HCT116 (cell line): ENCODE measurements around the gene SYNGR3. TPM values are rescaled to one million over a fixed set of nuclear protein-coding genes. Genes with fewer than 3 reads are reported as not detected.

Experiments
- ATAC-seq: fragments of 200-7000 bp; cut with Tn5 transposase; 2 replicates; pipeline ENCODE4 v1.9.1; 2020; ENCODE audit warnings: mild to moderate bottlenecking, moderate library complexity
- BruUV-seq: library from RNA; stranded (reverse); fragments of 400-500 nt; replicated peaks from 2 replicates; lab custom pipeline; 2021; lab: Mats Ljungman, UMichigan
- CTCF ChIA-PET: fragments of 300-600 bp; sonication (Branson Sonifier 250); formaldehyde crosslinking; loops from one replicate; lab custom pipeline; 2021; ENCODE audit warnings: antibody characterized with exemption; lab: Charles Lee
- POLR2A ChIA-PET: fragments of 300-600, 350-600 bp; sonication (Branson Sonifier 250); formaldehyde crosslinking; loops from one replicate; lab custom pipeline; 2021; ENCODE audit warnings: antibody characterized with exemption; lab: Charles Lee
- RAD21 ChIA-PET, 2 experiments: fragments of 300-600 bp; sonication (Branson Sonifier 250); formaldehyde crosslinking; loops; one replicate each; lab custom pipeline; 2023; ENCODE audit warnings: low total read pairs in 2 of 2; ENCODE audit not compliant: uncharacterized antibody in 2 of 2, unreplicated experiment in 2 of 2, low non-redundant PET in 1 of 2; lab: Charles Lee
- DNase-seq: peaks from one replicate; pipeline ENCODE4 v3.0.0-alpha.2; 2010; ENCODE audit warnings: low read depth, low spot score
- H2AFZ ChIP-seq: fragments of 200-600 bp; shearing (Covaris generic), sonication (generic); 2 replicates; pipeline ENCODE4 v1.6.1; 2017; ENCODE audit warnings: low read depth, mixed run types, mixed read lengths, antibody characterized with exemption, low read length; ENCODE audit not compliant: poor library complexity, severe bottlenecking
- H3K27ac ChIP-seq: 2 replicates; pipeline ENCODE4 v1.5.1; 2012; ENCODE audit warnings: low read depth, low read length
- H3K27me3 ChIP-seq: fragments of 200-600 bp; sonication (generic); 2 replicates; pipeline ENCODE4 v1.6.1; 2016; ENCODE audit warnings: mixed run types, low read length, mixed read lengths; ENCODE audit not compliant: insufficient read depth
- H3K36me3 ChIP-seq, 2 experiments: fragments of 200-500 bp in 1 of 2; fragments of 200-600 bp in 1 of 2; sonication (Bioruptor generic) in 1 of 2; sonication (generic) in 1 of 2; 2 replicates each; pipeline versions ENCODE4 v1.5.1 to v1.6.1; 2014 to 2016; ENCODE audit warnings: low read length in 2 of 2, inconsistent platforms in 1 of 2, mixed read lengths in 1 of 2, mixed run types in 1 of 2; ENCODE audit not compliant: insufficient read depth in 2 of 2, control insufficient read depth in 1 of 2
- H3K4me1 ChIP-seq, 2 experiments: fragments of 200-600 bp in 1 of 2; sonication (generic) in 1 of 2; 2 replicates each; pipeline versions ENCODE4 v1.5.1 to v1.6.1; 2012 to 2017; ENCODE audit warnings: low read length in 2 of 2, inconsistent platforms in 1 of 2, mild to moderate bottlenecking in 1 of 2, mixed read lengths in 1 of 2, mixed run types in 1 of 2, moderate library complexity in 1 of 2; ENCODE audit not compliant: insufficient read depth in 2 of 2, control insufficient read depth in 1 of 2
- H3K4me2 ChIP-seq: fragments of 200-600 bp; sonication (generic); 2 replicates; pipeline ENCODE4 v1.6.1; 2017; ENCODE audit warnings: mixed run types, low read length, mixed read lengths
- H3K4me3 ChIP-seq, 2 experiments: fragments of 200-600 bp in 1 of 2; sonication (generic) in 1 of 2; replicated peaks in 1 of 2; 2 replicates each; pipeline ENCODE4 v1.5.1; 2011 to 2016; ENCODE audit warnings: low read length in 2 of 2, control low read depth in 1 of 2, low read depth in 1 of 2, mild to moderate bottlenecking in 1 of 2, mixed read lengths in 1 of 2, mixed run types in 1 of 2
- H3K79me2 ChIP-seq: fragments of 200-600 bp; sonication (generic); 2 replicates; pipeline ENCODE4 v1.6.1; 2017; ENCODE audit warnings: mild to moderate bottlenecking, mixed run types, low read length, moderate library complexity, mixed read lengths; ENCODE audit not compliant: insufficient read depth
- H3K9ac ChIP-seq: fragments of 200-600 bp; sonication (generic); 2 replicates; pipeline ENCODE4 v1.6.1; 2016; ENCODE audit warnings: low read length, mixed read lengths
- H3K9me2 ChIP-seq: fragments of 200-600 bp; sonication (generic), shearing (Covaris generic); 2 replicates; pipeline ENCODE4 v1.6.1; 2017; ENCODE audit warnings: mixed run types, mild to moderate bottlenecking, moderate library complexity; ENCODE audit not compliant: insufficient read depth
- H3K9me3 ChIP-seq, 2 experiments: fragments of 200-500 bp in 1 of 2; fragments of 200-600 bp in 1 of 2; sonication (Bioruptor generic) in 1 of 2; sonication (generic) in 1 of 2; 2 replicates each; pipeline ENCODE4 v1.6.1; 2014 to 2017; ENCODE audit warnings: low read length in 2 of 2, mixed read lengths in 2 of 2, inconsistent platforms in 1 of 2, low read depth in 1 of 2, mild to moderate bottlenecking in 1 of 2, mixed run types in 1 of 2, moderate library complexity in 1 of 2; ENCODE audit not compliant: control insufficient read depth in 1 of 2, insufficient read depth in 1 of 2
- H4K20me1 ChIP-seq: fragments of 200-600 bp; sonication (generic), shearing (Covaris generic); 2 replicates; pipeline ENCODE4 v1.6.1; 2017; ENCODE audit warnings: mixed run types, mild to moderate bottlenecking, moderate library complexity; ENCODE audit not compliant: insufficient read depth
- CTCF ChIP-seq, 3 experiments: fragments of 200-600 bp in 1 of 3; sonication (generic) in 1 of 3; IDR thresholded peaks in 2 of 3; conservative IDR thresholded peaks in 1 of 3; 2 replicates each; pipeline ENCODE4 v1.5.1; 2012 to 2017; ENCODE audit warnings: low read depth in 2 of 3, low read length in 2 of 3, antibody characterized with exemption in 1 of 3, borderline replicate concordance in 1 of 3, control low read depth in 1 of 3, mild to moderate bottlenecking in 1 of 3, mixed read lengths in 1 of 3, mixed run types in 1 of 3, moderate library complexity in 1 of 3; ENCODE audit not compliant: insufficient read depth in 1 of 3
- EGR1 ChIP-seq: IDR thresholded peaks from 2 replicates; pipeline ENCODE4 v1.6.1; 2012; ENCODE audit warnings: low read depth
- EZH2 ChIP-seq: fragments of 200-600 bp; sonication (generic); IDR thresholded peaks from 2 replicates; pipeline ENCODE4 v1.6.1; 2017; ENCODE audit warnings: antibody characterized with exemption, mixed run types
- EZH2phosphoT487 ChIP-seq: fragments of 200-600 bp; IDR thresholded peaks from 2 replicates; pipeline ENCODE4 v1.6.1; 2018; ENCODE audit warnings: antibody characterized with exemption, borderline replicate concordance
- POLR2A ChIP-seq: IDR thresholded peaks from 2 replicates; pipeline ENCODE4 v1.7.0; 2011; ENCODE audit warnings: borderline replicate concordance; ENCODE audit not compliant: insufficient read depth, insufficient read length; ENCODE audit errors: extremely low read depth
- REST ChIP-seq: IDR thresholded peaks from 2 replicates; pipeline ENCODE4 v1.6.1; 2012; ENCODE audit warnings: low read depth
- SP1 ChIP-seq: IDR thresholded peaks from 2 replicates; pipeline ENCODE4 v1.6.1; 2012; ENCODE audit warnings: low read depth
- ZFX ChIP-seq: fragments of 450-650 bp; IDR thresholded peaks from 2 replicates; pipeline ENCODE4 v1.6.1; 2017
- intact Hi-C: fragments of 100-400 bp; cut with micrococcal nuclease; formaldehyde crosslinking; loops from 2 replicates; pipeline ENCODE4 v1.10.0; 2022
- total RNA-seq: library from RNA; stranded (reverse); gene quantifications from one replicate; pipeline ENCODE4 v1.2.1, GENCODE V29; 2021; ENCODE audit not compliant: unreplicated experiment

SYNGR3 gene
- total RNA-seq, 1 experiment from 2014 or later: 11.5 TPM

- intact Hi-C loops: no loop called here
- BruUV-seq: no TSS peak
- POLR2A ChIA-PET: interaction anchor here (2.4 kb wide), 1 partner anchor 17 kb away, joined by 7 read pairs; the partner anchor contains the start of gene RPS2
These were observed 42.5 kb upstream of the SYNGR3 start for GRCh38 chr16:1947369-1947670.

More at GRCh38 chr16:1947369-1947670, 42.5 kb upstream of the SYNGR3 start:
- ChIA-PET CTCF (no interaction called here), RAD21 (interaction anchor here in 1 of 2 experiments (0.7 kb wide), 1 partner anchor 96 kb away, joined by 3 read pairs; no protein-coding TSS in a partner anchor)
- Histone ChIP-seq H3K9ac (no peak overlapping the region), H2AFZ (no peak overlapping the region), H3K4me3 (no peak overlapping the region), H3K9me3 (no peaks in the 10 kb centered on the region), H3K79me2 (no peaks in the 10 kb centered on the region), H3K4me1 (peaks cover 6 to 16% of the 10 kb centered on the region in 2 experiments), H3K9me2 (no peaks in the 10 kb centered on the region), H3K4me2 (no peak overlapping the region), H3K27ac (no peak overlapping the region), H4K20me1 (no peaks in the 10 kb centered on the region), H3K27me3 (no peaks in the 10 kb centered on the region), H3K36me3 (no peaks in the 10 kb centered on the region)
- ATAC-seq: no peak
- DNase-seq: no peak
- no peak for TF ChIP-seq ZFX
- no peak for TF ChIP-seq CTCF (IDR thresholded peaks at IDR 0.05 in 2 of 3, conservative IDR thresholded peaks at IDR 0.05 in 1 of 3; ENCODE audit: borderline replicate concordance in 1 of 3, insufficient read depth in 1 of 3, low read depth in 2 of 3, low read length in 2 of 3)
- no peak for TF ChIP-seq SP1
- TF ChIP-seq EZH2: no peak
- no peak for TF ChIP-seq EZH2phosphoT487
- no peak for TF ChIP-seq REST
- no peak for TF ChIP-seq POLR2A
- no peak for TF ChIP-seq EGR1
